Body of pancreas (tissue), 4 donors: ENCODE data around the gene IFITM1. TPM values are rescaled to one million over a fixed set of nuclear protein-coding genes. Genes with fewer than 3 reads are reported as not detected.
"Not testable (repeated sequence)": the region's sequence is repeated elsewhere in the genome, so short reads cannot be mapped to it uniquely, and the experiment has no call there.

ENCODE experiments used
- ATAC-seq: fragments of 150-250 bp; one replicate; pipeline ENCODE4 v1.9.1; 2016
- DNase-seq, 4 donors: peaks; one replicate each; pipeline ENCODE4 v3.0.0-alpha.2; 2019
- H3K27ac ChIP-seq, 4 donors: fragments of 200-600 bp; sonication (generic); 1 replicate in 3 of 4; 2 replicates in 1 of 4; pipeline versions ENCODE4 v1.5.1 to v1.6.1; 2016 to 2019; ENCODE audit warnings: mild to moderate bottlenecking in 1 of 4, mixed read lengths in 1 of 4, moderate library complexity in 1 of 4
- H3K27me3 ChIP-seq, 2 donors: fragments of 200-600 bp; sonication (generic); one replicate each; pipeline ENCODE4 v1.6.0; 2016; ENCODE audit warnings: mild to moderate bottlenecking in 1 of 2
- H3K36me3 ChIP-seq, 2 donors: fragments of 200-600 bp; sonication (generic); replicated peaks in 1 of 2; 2 replicates each; pipeline ENCODE4 v1.5.1; 2016; ENCODE audit warnings: low read depth in 2 of 2; ENCODE audit not compliant: insufficient read depth in 1 of 2
- H3K4me1 ChIP-seq: fragments of 200-600 bp; sonication (generic); one replicate; pipeline ENCODE4 v1.6.0; 2016
- H3K4me3 ChIP-seq, 2 donors: fragments of 200-600 bp; sonication (generic); 1 replicate in 1 of 2; 2 replicates in 1 of 2; pipeline ENCODE4 v1.5.1; 2016 to 2019
- H3K9me3 ChIP-seq, 3 donors: fragments of 200-600 bp; sonication (generic); 1 replicate in 2 of 3; 2 replicates in 1 of 3; pipeline ENCODE4 v1.5.1; 2016
- POLR2A ChIP-seq, 3 donors: fragments of 450-650 bp; IDR thresholded peaks; one replicate each; pipeline ENCODE4 v1.6.1; 2016; ENCODE audit warnings: antibody characterized with exemption in 3 of 3, mild to moderate bottlenecking in 2 of 3
- WGBS, 2 donors: methylation state at CpG; one replicate each; pipeline ENCODE4 v1.1.5; 2017; 5-methylcytosine and 5-hydroxymethylcytosine counted together
- intact Hi-C: fragments of 100-400 bp; cut with DNase I; formaldehyde crosslinking; loops from one replicate; pipeline ENCODE4 v1.15.1; 2023
- total RNA-seq, 2 donors: library from RNA; depleted of rRNA; stranded (reverse); fragments of >200 nt; gene quantifications; one replicate each; pipeline ENCODE4 v1.1.0, GENCODE V29; 2016
- TF ChIP-seq, protein P1 (sequence below), 7 experiments: fragments of 450-650 bp in 4 of 7; fragments of 200-600 bp in 3 of 7; sonication (generic) in 3 of 7; IDR thresholded peaks; one replicate each; pipeline ENCODE4 v1.5.1; 2016 to 2019; ENCODE audit warnings: antibody characterized with exemption in 7 of 7

The IFITM1 gene
- total RNA-seq, 2 donors from 2014 or later: 31.0 to 39.7 TPM

- ATAC-seq (no peak), DNase-seq (peak in 1 of 4 donors; percentile 10)
- peaks cover 39% of the 10 kb centered on the region for H3K4me1 ChIP-seq
- intact Hi-C loops: no loop called here
- 83 to 89% methylated on average over 14 to 23 of the region's 29 CpGs for WGBS, 2 donors
- H3K27ac ChIP-seq: no peak overlapping the region
- TF ChIP-seq, protein P1, sequence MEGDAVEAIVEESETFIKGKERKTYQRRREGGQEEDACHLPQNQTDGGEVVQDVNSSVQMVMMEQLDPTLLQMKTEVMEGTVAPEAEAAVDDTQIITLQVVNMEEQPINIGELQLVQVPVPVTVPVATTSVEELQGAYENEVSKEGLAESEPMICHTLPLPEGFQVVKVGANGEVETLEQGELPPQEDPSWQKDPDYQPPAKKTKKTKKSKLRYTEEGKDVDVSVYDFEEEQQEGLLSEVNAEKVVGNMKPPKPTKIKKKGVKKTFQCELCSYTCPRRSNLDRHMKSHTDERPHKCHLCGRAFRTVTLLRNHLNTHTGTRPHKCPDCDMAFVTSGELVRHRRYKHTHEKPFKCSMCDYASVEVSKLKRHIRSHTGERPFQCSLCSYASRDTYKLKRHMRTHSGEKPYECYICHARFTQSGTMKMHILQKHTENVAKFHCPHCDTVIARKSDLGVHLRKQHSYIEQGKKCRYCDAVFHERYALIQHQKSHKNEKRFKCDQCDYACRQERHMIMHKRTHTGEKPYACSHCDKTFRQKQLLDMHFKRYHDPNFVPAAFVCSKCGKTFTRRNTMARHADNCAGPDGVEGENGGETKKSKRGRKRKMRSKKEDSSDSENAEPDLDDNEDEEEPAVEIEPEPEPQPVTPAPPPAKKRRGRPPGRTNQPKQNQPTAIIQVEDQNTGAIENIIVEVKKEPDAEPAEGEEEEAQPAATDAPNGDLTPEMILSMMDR (IDR thresholded peaks at IDR 0.05): no peak
- H3K27me3 ChIP-seq: peaks cover 0 to 13% of the 10 kb centered on the region in 2 donors
- no peak overlapping the region for H3K4me3 ChIP-seq
- no peaks in the 10 kb centered on the region for H3K36me3 ChIP-seq
- H3K9me3 ChIP-seq: no peaks in the 10 kb centered on the region
These were observed 28.6 kb upstream of the IFITM1 start for GRCh38 chr11:285021-285893.

DNA sequence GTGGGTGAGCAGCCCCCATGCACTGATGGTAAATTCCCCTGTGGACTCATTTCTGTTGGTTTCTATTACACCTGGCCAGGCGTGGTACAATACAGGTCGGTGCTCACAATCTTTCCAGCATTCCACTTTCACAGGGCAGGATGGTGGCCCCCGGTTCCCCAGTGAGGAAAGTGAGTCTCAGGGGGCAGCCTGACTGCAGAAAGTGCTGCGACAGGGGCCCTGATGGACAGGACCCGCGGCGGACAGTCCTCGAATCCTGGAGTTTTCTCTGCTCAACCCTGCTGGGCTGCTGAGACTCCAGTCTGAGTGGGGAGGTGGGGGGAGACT lies 28.0 kb upstream of the IFITM1 start:
- no peak for ATAC-seq
- intact Hi-C loops: no loop called here
- WGBS, 2 donors: 79 to 83% methylated on average over 8 of the region's 8 CpGs
- DNase-seq: peak in 2 of 4 donors; percentile 5 to 12
- Histone ChIP-seq H3K4me1 (peaks cover 39% of the 10 kb centered on the region), H3K9me3 (no peaks in the 10 kb centered on the region), H3K4me3 (no peak overlapping the region), H3K27me3 (peaks cover 0 to 9% of the 10 kb centered on the region in 2 donors), H3K27ac (no peak overlapping the region), H3K36me3 (no peaks in the 10 kb centered on the region)
- TF ChIP-seq, protein P1 (IDR thresholded peaks at IDR 0.05): no peak
- no peak for TF ChIP-seq POLR2A (IDR thresholded peaks at IDR 0.05)

DNA sequence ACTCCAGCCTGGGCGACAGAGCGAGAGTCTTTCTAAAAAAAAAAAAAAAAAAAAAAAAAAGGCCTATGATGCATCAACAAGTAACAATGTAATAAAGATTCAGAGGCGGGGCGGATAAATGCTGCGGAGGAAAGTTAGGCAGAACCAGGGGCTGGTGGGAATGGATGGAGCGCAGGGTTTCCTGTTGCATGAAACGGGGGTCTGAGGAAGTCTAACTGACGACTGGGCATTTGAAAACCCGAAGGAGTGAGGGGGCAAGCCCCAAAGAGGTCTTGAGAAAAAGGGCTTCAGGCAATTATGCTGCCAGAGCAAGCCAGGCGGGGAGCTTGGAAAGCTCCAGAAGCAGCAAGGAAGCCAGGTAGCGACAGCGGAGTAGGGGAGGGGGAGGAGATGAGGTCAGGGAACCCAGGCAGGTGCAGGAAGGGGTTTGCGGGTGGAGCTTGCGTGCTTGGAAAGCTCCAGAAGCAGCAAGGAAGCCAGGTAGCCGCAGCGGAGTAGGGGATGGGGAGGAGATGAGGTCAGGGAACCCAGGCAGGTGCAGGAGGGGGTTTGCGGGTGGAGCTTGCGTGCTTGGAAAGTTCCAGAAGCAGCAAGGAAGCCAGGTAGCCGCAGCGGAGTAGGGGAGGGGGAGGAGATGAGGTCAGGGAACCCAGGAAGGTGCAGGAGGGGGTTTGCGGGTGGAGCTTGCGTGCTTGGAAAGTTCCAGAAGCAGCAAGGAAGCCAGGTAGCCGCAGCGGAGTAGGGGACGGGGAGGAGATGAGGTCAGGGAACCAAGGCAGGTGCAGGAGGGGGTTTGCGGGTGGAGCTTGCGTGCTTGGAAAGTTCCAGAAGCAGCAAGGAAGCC lies 26.6 kb upstream of the IFITM1 start:
- WGBS, 2 donors: 44 to 55% methylated on average over 26 to 27 of the region's 27 CpGs
- Histone ChIP-seq H3K27ac (peak overlapping the region; percentile 92 to 96 (median 93)), H3K4me1 (peaks cover 45% of the 10 kb centered on the region)
- H3K36me3 ChIP-seq, intact Hi-C loops, H3K27me3 ChIP-seq, H3K9me3 ChIP-seq, H3K4me3 ChIP-seq: not testable (repeated sequence)
- DNase-seq (peak; percentile 85 to 98 (median 91)), ATAC-seq (peak; percentile 8)

GRCh38 chr11:287821-288477 lies 25.9 kb upstream of the IFITM1 start:
- intact Hi-C loops: no loop called here
- TF ChIP-seq POLR2A (IDR thresholded peaks at IDR 0.05): peak; percentile 76 to 95 (median 93)
- TF ChIP-seq, protein P1 (IDR thresholded peaks at IDR 0.05): no peak
- Histone ChIP-seq H3K36me3 (no peaks in the 10 kb centered on the region), H3K9me3 (no peaks in the 10 kb centered on the region), H3K4me1 (peaks cover 53% of the 10 kb centered on the region), H3K27me3 (no peaks in the 10 kb centered on the region), H3K27ac (peak overlapping the region; percentile 92 to 96 (median 93)), H3K4me3 (peak overlapping the region; percentile 49 to 92)
- WGBS, 2 donors: 16 to 28% methylated on average over 18 to 41 of the region's 41 CpGs
- DNase-seq (no peak), ATAC-seq (peak; percentile 56)
